ENCODE results near the gene CCDC57.

Gene CCDC57

DNA sequence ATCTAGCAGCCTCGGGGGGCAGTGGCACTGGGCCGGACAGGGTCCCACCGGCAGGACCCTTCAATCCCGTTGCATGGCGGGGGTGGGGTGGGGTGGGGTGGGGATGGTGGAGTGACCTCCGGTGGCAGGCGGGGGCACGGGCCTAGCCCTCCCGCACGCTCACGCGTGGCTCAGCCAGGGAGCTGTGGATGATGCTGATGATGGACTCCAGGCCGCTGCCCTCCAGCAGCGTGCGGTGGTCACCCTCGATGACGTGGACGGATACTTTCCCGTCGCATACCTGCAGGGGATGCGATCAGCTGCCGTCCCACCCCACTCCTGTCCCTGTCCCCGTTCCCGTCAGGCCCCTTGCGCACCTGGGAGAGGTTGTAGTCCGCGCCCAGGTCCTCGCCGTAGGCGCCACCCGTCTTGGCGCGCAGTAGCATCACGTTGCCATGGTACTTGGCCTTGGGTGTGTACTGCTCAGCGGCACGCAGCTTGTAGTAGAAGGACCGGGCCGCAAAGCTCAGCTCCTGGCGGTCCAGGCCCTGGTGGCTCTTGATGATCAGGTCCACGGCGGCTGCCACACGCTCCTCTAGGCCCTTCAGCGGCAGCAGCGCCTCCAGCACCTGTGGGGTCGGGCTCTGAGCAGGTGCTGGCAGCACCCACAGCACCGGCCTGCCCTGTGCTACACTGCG lies 133.5 kb downstream of the CCDC57 start:
- DNase-seq (ENCODE audit: low read depth in 2 of 2), result no peak
- TF ChIP-seq, protein P1, sequence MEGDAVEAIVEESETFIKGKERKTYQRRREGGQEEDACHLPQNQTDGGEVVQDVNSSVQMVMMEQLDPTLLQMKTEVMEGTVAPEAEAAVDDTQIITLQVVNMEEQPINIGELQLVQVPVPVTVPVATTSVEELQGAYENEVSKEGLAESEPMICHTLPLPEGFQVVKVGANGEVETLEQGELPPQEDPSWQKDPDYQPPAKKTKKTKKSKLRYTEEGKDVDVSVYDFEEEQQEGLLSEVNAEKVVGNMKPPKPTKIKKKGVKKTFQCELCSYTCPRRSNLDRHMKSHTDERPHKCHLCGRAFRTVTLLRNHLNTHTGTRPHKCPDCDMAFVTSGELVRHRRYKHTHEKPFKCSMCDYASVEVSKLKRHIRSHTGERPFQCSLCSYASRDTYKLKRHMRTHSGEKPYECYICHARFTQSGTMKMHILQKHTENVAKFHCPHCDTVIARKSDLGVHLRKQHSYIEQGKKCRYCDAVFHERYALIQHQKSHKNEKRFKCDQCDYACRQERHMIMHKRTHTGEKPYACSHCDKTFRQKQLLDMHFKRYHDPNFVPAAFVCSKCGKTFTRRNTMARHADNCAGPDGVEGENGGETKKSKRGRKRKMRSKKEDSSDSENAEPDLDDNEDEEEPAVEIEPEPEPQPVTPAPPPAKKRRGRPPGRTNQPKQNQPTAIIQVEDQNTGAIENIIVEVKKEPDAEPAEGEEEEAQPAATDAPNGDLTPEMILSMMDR (IDR thresholded peaks at IDR 0.05; ENCODE audit: low read depth, low read length), result no peak
- no peak overlapping the region for H3K4me3 ChIP-seq (replicated peaks in 1 of 2; ENCODE audit: low read depth in 2 of 2, low read length in 2 of 2)

DNA sequence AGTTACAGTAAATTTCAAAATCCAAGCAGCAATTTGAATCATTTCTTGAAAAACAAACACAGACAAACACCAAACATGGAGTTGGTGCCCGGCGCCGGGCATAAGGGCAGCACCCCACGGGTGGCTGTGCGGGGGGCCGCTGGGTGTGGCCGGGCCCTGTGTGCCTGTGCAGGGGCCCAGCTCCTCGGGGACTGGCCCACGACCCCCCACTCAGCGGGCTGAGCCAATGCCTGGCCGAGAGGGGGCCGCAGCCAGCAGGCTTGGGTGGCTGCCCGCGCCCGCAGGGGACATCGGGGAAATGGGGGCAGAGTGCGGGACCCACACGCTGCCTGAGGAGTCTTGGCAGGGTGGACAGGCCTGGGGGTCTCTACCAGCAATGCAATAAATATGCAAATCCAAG lies 134.2 kb downstream of the CCDC57 start:
- no peak for DNase-seq (ENCODE audit: low read depth in 2 of 2)
- TF ChIP-seq, protein P1 (IDR thresholded peaks at IDR 0.05; ENCODE audit: low read depth, low read length), result no peak
- no peak overlapping the region for H3K4me3 ChIP-seq (replicated peaks in 1 of 2; ENCODE audit: low read depth in 2 of 2, low read length in 2 of 2)

DNA sequence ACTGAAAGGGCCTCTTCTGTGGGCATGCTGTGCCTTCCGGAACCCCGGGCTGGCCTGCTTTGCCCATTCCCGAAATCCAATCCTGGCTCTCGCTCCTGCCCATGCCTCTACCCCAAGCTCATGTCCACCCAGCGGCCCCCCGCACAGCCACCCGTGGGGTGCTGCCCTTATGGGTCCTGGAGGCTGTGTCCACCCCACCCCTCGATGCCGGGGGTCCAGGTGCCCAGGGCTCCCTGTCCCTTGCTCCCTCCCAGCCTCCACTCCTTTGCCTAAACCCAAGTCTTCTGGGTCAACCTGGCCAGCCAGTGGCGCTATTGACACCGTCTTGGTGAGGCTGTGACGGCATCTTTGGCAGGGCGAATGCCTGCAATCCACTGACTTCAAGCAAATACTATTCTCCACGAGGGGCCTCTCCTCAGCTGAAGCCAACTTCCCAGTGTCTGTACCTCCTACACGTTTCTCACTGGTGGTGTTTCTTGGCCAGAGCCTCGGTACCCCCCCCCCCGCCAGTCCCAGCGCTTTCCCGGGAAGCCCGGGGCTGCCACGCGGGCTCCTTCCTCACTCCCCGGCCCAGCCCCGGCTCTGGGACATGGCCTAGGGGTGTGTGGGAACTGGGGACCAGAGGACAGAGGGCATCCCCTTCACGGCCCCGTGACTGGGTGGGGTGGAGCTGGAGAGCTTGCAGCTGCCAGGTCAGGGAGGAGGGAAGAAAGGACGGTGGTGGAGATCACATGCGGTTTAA lies 134.9 kb downstream of the CCDC57 start:
- TF ChIP-seq, protein P1 (IDR thresholded peaks at IDR 0.05; ENCODE audit: low read depth, low read length), result no peak
- peak in 1 of 2 donors; percentile 54 for DNase-seq (ENCODE audit: low read depth in 2 of 2)
- H3K4me3 ChIP-seq (replicated peaks in 1 of 2; ENCODE audit: low read depth in 2 of 2, low read length in 2 of 2), result no peak overlapping the region

DNA sequence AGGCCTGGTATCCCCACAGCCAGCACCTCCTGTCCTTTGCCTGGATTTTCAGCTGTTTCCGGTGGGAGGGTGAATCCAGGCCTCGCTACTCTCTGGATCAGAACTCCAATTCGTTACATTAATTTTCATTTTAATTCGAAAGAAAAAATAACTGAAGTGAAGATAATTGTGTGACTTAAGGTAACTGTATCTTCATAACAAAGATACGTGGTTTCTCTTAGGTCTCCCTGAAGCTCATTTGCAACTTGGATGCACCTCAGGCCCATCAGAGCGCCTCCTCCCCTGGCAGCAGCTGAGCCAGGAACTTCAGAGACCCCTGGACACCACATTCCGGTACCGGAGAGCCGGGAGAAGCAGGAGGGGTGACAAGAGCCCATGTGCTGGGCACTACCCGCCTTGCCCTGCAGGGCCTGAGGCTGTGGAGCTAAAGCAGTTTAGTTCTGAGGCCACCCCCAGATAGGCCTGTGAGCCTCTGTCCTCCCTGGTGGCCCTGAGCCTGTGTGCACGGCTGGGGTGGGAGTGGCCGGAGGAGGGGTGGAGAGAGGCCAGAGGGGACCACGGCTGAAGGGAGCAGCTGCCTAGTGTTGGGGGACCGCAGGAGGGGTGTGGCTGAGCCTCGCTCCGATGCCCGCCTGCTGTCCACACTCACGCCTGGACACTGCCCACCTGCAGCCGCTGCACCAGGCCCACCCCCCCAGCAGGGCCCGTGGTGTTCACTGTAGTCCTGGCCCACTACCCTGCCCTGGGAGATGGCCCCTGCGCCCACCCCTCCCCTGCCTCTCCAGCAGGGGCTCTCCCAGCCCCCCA lies 135.7 kb downstream of the CCDC57 start:
- no peak overlapping the region for H3K4me3 ChIP-seq (replicated peaks in 1 of 2; ENCODE audit: low read depth in 2 of 2, low read length in 2 of 2)
- no peak for DNase-seq (ENCODE audit: low read depth in 2 of 2)
- TF ChIP-seq, protein P1 (IDR thresholded peaks at IDR 0.05; ENCODE audit: low read depth, low read length), result no peak

DNA sequence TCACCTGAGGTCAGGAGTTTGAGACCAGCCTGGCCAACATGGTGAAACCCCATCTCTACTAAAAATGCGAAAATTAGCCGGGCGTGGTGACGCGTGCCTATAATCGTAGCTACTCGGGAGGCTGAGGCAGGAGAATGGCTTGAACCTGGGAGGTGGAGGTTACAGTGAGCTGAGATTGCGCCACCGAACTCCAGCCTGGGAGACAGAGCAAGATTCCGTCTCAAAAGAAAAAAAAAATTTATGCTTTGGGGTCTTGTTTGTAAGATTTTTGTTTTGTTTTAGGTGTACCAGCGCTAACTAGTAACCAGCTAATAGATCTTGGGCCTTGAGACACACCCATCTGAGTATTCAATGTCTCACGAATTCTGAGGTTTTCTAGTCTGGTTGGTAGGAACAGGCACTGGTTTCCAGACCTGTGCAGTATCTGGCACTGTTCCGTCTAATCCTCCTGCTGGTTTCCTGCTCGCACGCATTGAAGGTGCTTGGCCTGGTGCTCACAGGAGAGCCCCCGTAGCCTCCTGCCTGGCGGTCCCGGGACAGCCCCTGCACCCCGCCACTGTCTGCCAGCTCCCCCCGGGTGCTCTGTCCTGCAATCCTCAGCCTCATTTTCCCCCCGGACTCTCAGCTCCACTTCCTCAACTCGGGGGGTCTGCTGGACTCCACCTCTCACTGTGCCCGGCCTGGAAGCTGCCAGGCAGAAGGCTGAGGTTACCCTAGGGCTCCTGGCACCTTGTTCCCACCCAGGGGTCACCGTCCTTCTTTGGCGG lies 136.4 kb downstream of the CCDC57 start:
- TF ChIP-seq, protein P1 (IDR thresholded peaks at IDR 0.05; ENCODE audit: low read depth, low read length), result no peak
- H3K4me3 ChIP-seq (replicated peaks in 1 of 2; ENCODE audit: low read depth in 2 of 2, low read length in 2 of 2), result no peak overlapping the region
- DNase-seq (ENCODE audit: low read depth in 2 of 2), result no peak

DNA sequence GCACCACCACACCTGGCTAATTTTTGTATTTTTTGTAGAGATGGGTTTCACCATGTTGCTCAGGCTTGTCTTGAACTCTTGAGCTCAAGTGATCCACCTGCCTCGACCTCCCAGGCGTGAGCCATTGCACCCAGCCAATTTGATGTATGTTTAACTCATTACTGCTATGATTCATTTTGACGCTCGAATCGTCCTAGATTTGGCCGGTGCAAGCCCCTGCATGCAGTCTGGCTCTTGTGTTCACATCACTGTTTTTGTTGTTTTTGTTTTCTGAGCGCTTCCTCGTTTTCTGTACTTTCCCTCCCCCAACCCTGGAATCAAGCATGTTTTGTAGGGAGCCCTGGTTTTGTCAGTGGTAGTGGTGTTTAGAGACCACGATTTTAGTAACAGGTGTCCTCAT lies 139.2 kb downstream of the CCDC57 start:
- DNase-seq (ENCODE audit: low read depth in 2 of 2), result no peak
- H3K4me3 ChIP-seq (replicated peaks in 1 of 2; ENCODE audit: low read depth in 2 of 2, low read length in 2 of 2), result no peak overlapping the region
- TF ChIP-seq, protein P1 (IDR thresholded peaks at IDR 0.05; ENCODE audit: low read depth, low read length), result no peak

Data from cardiac fibroblast (primary cell).